Spleen (tissue), 11 donors: ENCODE data around the gene ETV6. TPM values are rescaled to one million over a fixed set of nuclear protein-coding genes. Genes with fewer than 3 reads are reported as not detected.
A peak's percentile ranks its signal among the peaks of the same experiment; 100 is the strongest.

Source experiments
- DNase-seq: peaks from one replicate; pipeline ENCODE4 v3.0.0-alpha.2; 2020
- H3K27ac ChIP-seq, 8 donors: fragments of 200-600 bp; sonication (generic) in 7 of 8; 1 replicate in 4 of 8; 2 replicates in 4 of 8; pipeline versions ENCODE4 v1.5.0 to v1.8.0; 2016 to 2021; ENCODE audit warnings: inconsistent platforms in 4 of 8, mild to moderate bottlenecking in 4 of 8, moderate library complexity in 1 of 8
- H3K27me3 ChIP-seq, 7 donors: fragments of 200-600 bp; sonication (generic) in 6 of 7; replicated peaks in 1 of 7; 1 replicate in 4 of 7; 2 replicates in 3 of 7; pipeline versions ENCODE4 v1.5.0 to v1.8.0; 2016 to 2021; ENCODE audit warnings: inconsistent platforms in 3 of 7, mild to moderate bottlenecking in 1 of 7
- H3K36me3 ChIP-seq, 6 donors: fragments of 200-600 bp; sonication (generic) in 5 of 6; 1 replicate in 4 of 6; 2 replicates in 2 of 6; pipeline versions ENCODE4 v1.5.0 to v1.8.0; 2016 to 2021; ENCODE audit warnings: inconsistent platforms in 2 of 6
- H3K4me1 ChIP-seq, 6 donors: fragments of 200-600 bp; sonication (generic) in 5 of 6; 1 replicate in 3 of 6; 2 replicates in 3 of 6; pipeline versions ENCODE4 v1.5.0 to v1.8.0; 2016 to 2021; ENCODE audit warnings: inconsistent platforms in 3 of 6
- H3K4me3 ChIP-seq, 8 donors: fragments of 200-600 bp; sonication (generic) in 7 of 8; 1 replicate in 4 of 8; 2 replicates in 4 of 8; pipeline versions ENCODE4 v1.5.0 to v1.8.0; 2016 to 2021; ENCODE audit warnings: inconsistent platforms in 4 of 8, mild to moderate bottlenecking in 4 of 8, moderate library complexity in 2 of 8
- H3K9me3 ChIP-seq, 8 donors: fragments of 200-600 bp; sonication (generic) in 7 of 8; 1 replicate in 4 of 8; 2 replicates in 4 of 8; pipeline versions ENCODE4 v1.5.0 to v1.8.0; 2016 to 2021; ENCODE audit warnings: inconsistent platforms in 4 of 8
- CTCF ChIP-seq, 11 experiments: fragments of 200-600 bp in 7 of 11; fragments of 450-650 bp in 4 of 11; sonication (generic) in 4 of 11; IDR thresholded peaks in 8 of 11; conservative IDR thresholded peaks in 3 of 11; 1 replicate in 7 of 11; 2 replicates in 4 of 11; pipeline versions ENCODE4 v1.4.0 to v1.8.0; 2016 to 2021; ENCODE audit warnings: antibody characterized with exemption in 11 of 11, inconsistent platforms in 4 of 11, mild to moderate bottlenecking in 1 of 11
- POLR2A ChIP-seq, 3 donors: fragments of 450-650 bp; IDR thresholded peaks; one replicate each; pipeline ENCODE4 v1.5.1; 2017; ENCODE audit warnings: antibody characterized with exemption in 3 of 3, mild to moderate bottlenecking in 1 of 3
- POLR2AphosphoS5 ChIP-seq, 3 donors: sonication (generic); formaldehyde crosslinking; IDR thresholded peaks; one replicate each; pipeline ENCODE4 v1.5.1; 2017; ENCODE audit warnings: antibody characterized with exemption in 3 of 3
- WGBS, 5 donors: extraction: QIAGEN DNeasy Blood & Tissue Kit in 3 of 5; methylation state at CpG; one replicate each; pipeline versions ENCODE4 v1.1.5 to v1.1.7; 2013 to 2018; 5-methylcytosine and 5-hydroxymethylcytosine counted together
- intact Hi-C: fragments of 100-400 bp; cut with DNase I; formaldehyde crosslinking; loops from one replicate; pipeline ENCODE4 v1.15.0; 2023; ENCODE audit warnings: low total_unique reads
- polyA plus RNA-seq, 3 donors: library from polyadenylated mRNA; stranded (reverse); fragments of 200-250 nt; gene quantifications; one replicate each; pipeline ENCODE4 v1.2.1, GENCODE V29; 2013
- total RNA-seq, 7 donors: library from RNA; depleted of rRNA in 3 of 7; stranded (reverse); fragments of >200 nt in 3 of 7; fragmentation: NEBNext Ultra II Directional in 4 of 7; extraction: Animal tissue kit (Norgen Biotek cat#: 25700) in 4 of 7; gene quantifications; one replicate each; pipeline versions ENCODE4 v1.1.0 to v1.2.1, GENCODE V29; 2016 to 2021
- donor health status: healthy with polysubstance abuse.
- donor health status: DM: no; HTN: no; CAD: no; lungs with moderate emphysema.
- donor health status: DM: no; HTN: no; CAD: no.
- donor health status: Bipolar disorder and iron deficiency.
- donor health status: healthy.
- donor health status: DM: no; HTN: no; CAD: no.
- donor health status: DM: yes; HTN: yes; CAD: no.

Gene ETV6
- total and polyA plus RNA-seq, 10 donors, result 7.2 to 116 (median 57.8) TPM

- intact Hi-C loops, result no loop called here
- Histone ChIP-seq H3K4me3 (no peak overlapping the region), H3K9me3 (no peaks in the 10 kb centered on the region), H3K27me3 (no peaks in the 10 kb centered on the region), H3K36me3 (peaks cover 0 to 15% (median 0%) of the 10 kb centered on the region in 6 donors), H3K4me1 (peaks cover 52 to 100% (median 89%) of the 10 kb centered on the region in 6 donors), H3K27ac (peak overlapping the region in 6 of 8 donors; percentile 59 to 83 (median 78))
- TF ChIP-seq POLR2A (IDR thresholded peaks at IDR 0.05) (no peak), CTCF (IDR thresholded peaks at IDR 0.05 in 8 of 11, conservative IDR thresholded peaks at IDR 0.05 in 3 of 11) (no peak), POLR2AphosphoS5 (IDR thresholded peaks at IDR 0.05) (no peak)
- no peak for DNase-seq
- 65 to 69% (median 65%) methylated on average over 3 of the region's 3 CpGs for WGBS, 5 donors
Measured at GRCh38 chr12:11834931-11835330, 185.5 kb downstream of the ETV6 start.

GRCh38 chr12:11836282-11837151 is 187.0 kb downstream of the ETV6 start:
- peak; percentile 89 for DNase-seq
- Histone ChIP-seq H3K27ac (peak overlapping the region; percentile 45 to 83 (median 77)), H3K9me3 (no peaks in the 10 kb centered on the region), H3K4me3 (peak overlapping the region in 1 of 8 donors; percentile 23), H3K4me1 (peaks cover 48 to 100% (median 81%) of the 10 kb centered on the region in 6 donors), H3K27me3 (no peaks in the 10 kb centered on the region), H3K36me3 (peaks cover 0 to 31% (median 3%) of the 10 kb centered on the region in 6 donors)
- 33 to 38% (median 34%) methylated on average over 14 of the region's 14 CpGs for WGBS, 5 donors
- intact Hi-C loops, result no loop called here
- no peak for TF ChIP-seq POLR2A (IDR thresholded peaks at IDR 0.05)
- peak; percentile 13 to 82 (median 71) for TF ChIP-seq POLR2AphosphoS5 (IDR thresholded peaks at IDR 0.05)

GRCh38 chr12:11837216-11837934 is 187.9 kb downstream of the ETV6 start:
- 50 to 83% (median 72%) methylated on average over 3 of the region's 3 CpGs for WGBS, 5 donors
- peak overlapping the region in 7 of 8 donors; percentile 58 to 83 (median 79) for H3K27ac ChIP-seq
- intact Hi-C loops, result no loop called here
- H3K36me3 ChIP-seq, result peaks cover 0 to 38% (median 7%) of the 10 kb centered on the region in 6 donors
- no peaks in the 10 kb centered on the region for H3K9me3 ChIP-seq
- TF ChIP-seq POLR2A (IDR thresholded peaks at IDR 0.05) (no peak), POLR2AphosphoS5 (IDR thresholded peaks at IDR 0.05) (no peak), CTCF (IDR thresholded peaks at IDR 0.05 in 8 of 11, conservative IDR thresholded peaks at IDR 0.05 in 3 of 11) (no peak)
- no peak overlapping the region for H3K4me3 ChIP-seq
- peaks cover 48 to 91% (median 76%) of the 10 kb centered on the region in 6 donors for H3K4me1 ChIP-seq
- DNase-seq, result no peak
- H3K27me3 ChIP-seq, result no peaks in the 10 kb centered on the region

- no peak for DNase-seq
- H3K9me3 ChIP-seq, result no peaks in the 10 kb centered on the region
- intact Hi-C loops, result no loop called here
- TF ChIP-seq POLR2AphosphoS5 (IDR thresholded peaks at IDR 0.05) (peak in 1 of 3 donors; percentile 12), CTCF (IDR thresholded peaks at IDR 0.05 in 8 of 11, conservative IDR thresholded peaks at IDR 0.05 in 3 of 11) (no peak)
- peak overlapping the region; percentile 44 to 83 (median 78) for H3K27ac ChIP-seq
- no peaks in the 10 kb centered on the region for H3K27me3 ChIP-seq
- H3K36me3 ChIP-seq, result peaks cover 0 to 48% (median 12%) of the 10 kb centered on the region in 6 donors
- H3K4me1 ChIP-seq, result peaks cover 48 to 81% (median 71%) of the 10 kb centered on the region in 6 donors
- WGBS, 5 donors, result 52 to 73% (median 67%) methylated on average over 1 to 2 of the region's 2 CpGs
- H3K4me3 ChIP-seq, result no peak overlapping the region
Measured at GRCh38 chr12:11838403-11838802, 188.9 kb downstream of the ETV6 start.
